GM21526 (cell line): ENCODE results near the gene STOM.

Experiments used
- ATAC-seq: cut with Tn5 transposase; IDR thresholded peaks from one replicate; pipeline ENCODE4 v1.9.1; 2021; ENCODE audit warnings: moderate library complexity; ENCODE audit not compliant: unreplicated experiment, low FRiP score

STOM gene

DNA sequence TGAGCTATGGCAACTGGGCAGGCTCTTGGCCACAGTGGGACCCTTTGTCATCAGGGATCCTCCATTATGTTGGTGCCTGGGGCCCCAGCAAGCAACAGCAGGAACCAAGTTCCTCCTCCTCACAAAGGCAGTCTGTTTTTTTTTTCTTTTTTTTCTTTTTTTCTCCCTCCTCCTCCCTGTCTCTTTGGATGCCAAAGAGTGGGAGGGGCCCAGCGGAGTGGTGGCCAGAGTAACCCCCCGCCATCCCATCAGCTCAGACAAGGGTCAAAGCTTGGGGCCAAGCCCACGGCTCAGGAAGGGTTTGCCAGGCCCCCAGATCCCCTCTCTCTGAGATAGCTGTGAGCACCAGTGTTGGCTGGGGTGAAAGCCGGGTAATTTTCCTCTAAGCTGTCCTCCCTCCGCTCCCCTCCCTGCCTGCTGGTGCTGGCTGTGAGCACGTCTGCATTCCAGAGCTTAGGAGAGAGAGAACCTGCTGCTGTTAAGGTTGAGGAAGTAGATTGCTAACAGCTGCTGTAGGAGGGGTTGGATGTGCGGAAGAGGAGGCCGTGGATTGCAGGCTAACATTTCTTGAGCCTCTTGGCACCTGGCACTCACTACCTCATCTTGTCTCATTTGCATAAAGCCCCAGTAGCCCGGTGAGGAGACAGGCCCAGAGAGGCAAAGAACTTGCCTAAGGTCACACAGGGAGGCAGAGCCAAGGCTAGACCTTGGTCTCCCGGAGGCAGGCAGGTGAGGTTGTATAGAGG is 80.9 kb downstream of the STOM start:
- no peak for ATAC-seq
